Activated T-helper 1 cell treated with anti-CD3 and anti-CD28 coated beads, Interleukin-12 subunit alpha, Interleukin-12 subunit beta, Interleukin-2, Interleukin-4 antibody, amounts not matched to agents 30 ng/mL and 10 ng/mL and 1 ng/mL, durations not matched to agents 14 hours and 24 hours and 36 hours (primary cell): ENCODE data around the gene RRAS. TPM values are rescaled to one million over a fixed set of nuclear protein-coding genes. Genes with fewer than 3 reads are reported as not detected.

Experiments
- DNase-seq: peaks from one replicate; pipeline ENCODE4 v3.0.0; 2021; ENCODE audit warnings: low spot score
- H3K27ac Mint-ChIP-seq: one replicate; pipeline ENCODE4 v1.8.0; 2021; ENCODE audit warnings: mild to moderate bottlenecking, mixed read lengths
- H3K27me3 Mint-ChIP-seq: one replicate; pipeline ENCODE4 v1.8.0; 2022; ENCODE audit warnings: mild to moderate bottlenecking, moderate library complexity, mixed read lengths; ENCODE audit not compliant: insufficient read depth
- H3K36me3 Mint-ChIP-seq: one replicate; pipeline ENCODE4 v1.8.0; 2021; ENCODE audit warnings: low read depth, mixed read lengths
- H3K4me1 Mint-ChIP-seq: one replicate; pipeline ENCODE4 v1.8.0; 2021; ENCODE audit warnings: low read depth, mixed read lengths
- H3K4me3 Mint-ChIP-seq: one replicate; pipeline ENCODE4 v1.8.0; 2021; ENCODE audit warnings: mild to moderate bottlenecking, moderate library complexity, mixed read lengths
- H3K9me3 Mint-ChIP-seq: one replicate; pipeline ENCODE4 v1.8.0; 2021; ENCODE audit warnings: mixed read lengths
- intact Hi-C: fragments of 100-400 bp; cut with micrococcal nuclease; formaldehyde crosslinking; loops from one replicate; pipeline ENCODE4 v1.15.1; 2024
- total RNA-seq: library from RNA; stranded (reverse); gene quantifications from 2 replicates; pipeline ENCODE4 v1.2.3, GENCODE V29; 2022

RRAS gene
- total RNA-seq, 1 donor from 2014 or later: 4.7 TPM

GRCh38 chr19:49667473-49667872 is 27.5 kb upstream of the RRAS start:
- peaks cover 25% of the 10 kb centered on the region for H3K36me3 Mint-ChIP-seq
- no peaks in the 10 kb centered on the region for H3K9me3 Mint-ChIP-seq
- H3K27ac Mint-ChIP-seq: no peak overlapping the region
- DNase-seq: no peak
- intact Hi-C loops: no loop called here
- no peaks in the 10 kb centered on the region for H3K27me3 Mint-ChIP-seq
- peak overlapping the region; percentile 98 for H3K4me3 Mint-ChIP-seq
- peaks cover 39% of the 10 kb centered on the region for H3K4me1 Mint-ChIP-seq

GRCh38 chr19:49666120-49666444 is 26.1 kb upstream of the RRAS start:
- H3K36me3 Mint-ChIP-seq: peaks cover 22% of the 10 kb centered on the region
- H3K9me3 Mint-ChIP-seq: no peaks in the 10 kb centered on the region
- H3K27ac Mint-ChIP-seq: no peak overlapping the region
- DNase-seq: no peak
- no peaks in the 10 kb centered on the region for H3K27me3 Mint-ChIP-seq
- peak overlapping the region; percentile 98 for H3K4me3 Mint-ChIP-seq
- H3K4me1 Mint-ChIP-seq: peaks cover 32% of the 10 kb centered on the region
- intact Hi-C loops: no loop called here

- Mint-ChIP-seq H3K27me3 (no peaks in the 10 kb centered on the region), H3K4me3 (peak within 1 kb of the TSS; percentile 98), H3K27ac (peak within 1 kb of the TSS; percentile 93), H3K4me1 (peaks cover 32% of the 10 kb centered on the region), H3K9me3 (no peaks in the 10 kb centered on the region), H3K36me3 (peaks cover 23% of the 10 kb centered on the region)
- DNase-seq: peak; percentile 98
- intact Hi-C loops: loop anchor here (1.0 kb wide), 3 partner anchors 11 to 72 kb away; partner anchors contain the start of gene SCAF1
Observed at GRCh38 chr19:49665351-49666119, 25.6 kb upstream of the RRAS start, which contains the start of the genes BCL2L12 and IRF3. Gene BCL2L12, plus strand, starts transcription at chr19:49665933. Its CDS starts 760 bp downstream, at chr19:49666693. Gene IRF3, minus strand, starts transcription at chr19:49665857. Its CDS starts 1,019 bp downstream, at chr19:49664838.

DNA sequence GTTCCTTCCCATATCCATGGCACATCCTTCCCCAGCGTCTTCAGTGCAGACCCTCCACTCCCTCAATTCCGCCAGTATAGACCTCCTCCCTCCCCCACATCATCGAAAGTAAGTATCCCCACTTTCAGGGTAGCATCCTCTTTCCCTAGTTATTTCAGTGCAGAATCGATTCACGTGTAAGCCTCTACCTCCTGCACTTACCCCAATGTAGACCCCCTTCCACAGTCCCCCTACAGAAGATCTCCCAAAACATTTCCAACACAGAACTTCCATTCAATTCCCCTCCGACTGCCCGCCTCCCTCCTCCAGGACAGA is 25.1 kb upstream of the RRAS start:
- intact Hi-C loops: loop anchor here (1.0 kb wide), 3 partner anchors 11 to 72 kb away; partner anchors contain the start of gene SCAF1
- Mint-ChIP-seq H3K27me3 (no peaks in the 10 kb centered on the region), H3K27ac (peak overlapping the region; percentile 93), H3K4me3 (peak overlapping the region; percentile 98), H3K36me3 (peaks cover 28% of the 10 kb centered on the region), H3K4me1 (peaks cover 32% of the 10 kb centered on the region), H3K9me3 (no peaks in the 10 kb centered on the region)
- DNase-seq: no peak

DNA sequence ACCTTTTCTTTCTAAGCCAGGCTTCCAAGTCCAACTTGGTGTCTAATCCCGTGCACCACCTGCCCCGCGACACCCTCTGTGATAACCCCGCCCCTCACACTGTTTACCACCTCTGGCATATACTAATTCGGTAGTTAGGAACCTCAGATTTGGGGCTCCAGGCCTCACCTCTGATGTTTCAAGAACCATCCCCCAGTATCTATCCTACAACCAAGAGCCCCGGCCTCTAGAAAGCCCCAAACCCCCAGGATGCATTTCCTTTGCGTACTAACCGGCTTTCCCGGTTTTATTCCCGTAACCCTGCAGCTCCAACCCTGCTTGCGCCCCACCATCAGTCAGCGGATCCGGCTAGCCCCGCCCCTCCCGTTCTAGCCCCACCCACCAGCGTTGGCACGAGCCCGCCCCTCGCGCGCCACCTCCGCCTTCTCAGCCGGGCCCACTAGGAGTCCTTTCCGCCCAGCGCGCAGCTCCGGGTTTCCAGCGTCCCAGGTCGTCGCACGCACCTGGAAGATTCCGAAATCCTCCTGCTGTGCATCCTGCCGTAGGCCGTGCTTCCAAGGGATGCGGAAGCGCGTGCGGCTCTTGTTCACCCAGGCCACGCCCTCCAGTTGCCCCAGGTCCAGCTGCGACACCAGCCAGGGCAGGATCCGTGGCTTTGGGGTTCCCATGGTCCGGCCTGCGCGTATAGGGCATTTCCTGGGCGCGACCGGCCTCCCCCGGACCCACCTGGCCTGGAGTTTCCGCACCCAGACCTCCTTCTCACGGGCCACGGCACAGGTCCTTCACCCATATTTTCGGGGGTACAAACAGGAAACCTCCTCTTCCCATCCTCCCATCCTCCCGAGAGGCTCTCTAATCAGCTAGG is 24.5 kb upstream of the RRAS start:
- peaks cover 32% of the 10 kb centered on the region for H3K4me1 Mint-ChIP-seq
- peak overlapping the region; percentile 98 for H3K4me3 Mint-ChIP-seq
- intact Hi-C loops: loop anchor here (1.0 kb wide), 4 partner anchors 12 to 74 kb away; partner anchors contain the start of gene SCAF1
- H3K27ac Mint-ChIP-seq: peak overlapping the region; percentile 93
- no peaks in the 10 kb centered on the region for H3K9me3 Mint-ChIP-seq
- peak; percentile 77 for DNase-seq
- H3K27me3 Mint-ChIP-seq: no peaks in the 10 kb centered on the region
- peaks cover 27% of the 10 kb centered on the region for H3K36me3 Mint-ChIP-seq

DNA sequence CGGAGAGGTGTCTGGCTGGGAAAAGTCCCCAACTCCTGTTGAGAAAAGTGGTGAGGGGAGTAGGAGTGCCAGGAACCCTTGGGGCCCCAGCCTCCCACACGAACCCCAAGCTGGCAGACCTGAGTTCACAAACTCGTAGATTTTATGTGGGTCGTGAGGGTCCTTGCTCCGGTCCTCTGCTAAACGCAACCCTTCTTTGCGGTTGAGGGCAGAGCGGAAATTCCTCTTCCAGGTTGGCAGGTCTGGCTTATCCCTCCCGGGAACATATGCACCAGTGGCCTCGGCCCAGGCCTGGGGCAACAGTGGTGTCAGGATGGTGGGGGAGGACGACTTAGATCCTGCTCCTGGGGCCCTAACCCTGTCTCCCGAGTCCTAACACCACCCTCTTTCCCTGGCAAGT is 23.3 kb upstream of the RRAS start:
- no peak for DNase-seq
- Mint-ChIP-seq H3K4me3 (peak overlapping the region; percentile 98), H3K9me3 (no peaks in the 10 kb centered on the region), H3K4me1 (peaks cover 32% of the 10 kb centered on the region), H3K36me3 (peaks cover 27% of the 10 kb centered on the region), H3K27me3 (no peaks in the 10 kb centered on the region), H3K27ac (peak overlapping the region; percentile 23)
- intact Hi-C loops: no loop called here

GRCh38 chr19:49662011-49662410 is 22.1 kb upstream of the RRAS start:
- H3K27ac Mint-ChIP-seq: no peak overlapping the region
- no peak for DNase-seq
- H3K4me1 Mint-ChIP-seq: peaks cover 27% of the 10 kb centered on the region
- H3K9me3 Mint-ChIP-seq: no peaks in the 10 kb centered on the region
- H3K27me3 Mint-ChIP-seq: no peaks in the 10 kb centered on the region
- no peak overlapping the region for H3K4me3 Mint-ChIP-seq
- intact Hi-C loops: no loop called here
- H3K36me3 Mint-ChIP-seq: peaks cover 34% of the 10 kb centered on the region

DNA sequence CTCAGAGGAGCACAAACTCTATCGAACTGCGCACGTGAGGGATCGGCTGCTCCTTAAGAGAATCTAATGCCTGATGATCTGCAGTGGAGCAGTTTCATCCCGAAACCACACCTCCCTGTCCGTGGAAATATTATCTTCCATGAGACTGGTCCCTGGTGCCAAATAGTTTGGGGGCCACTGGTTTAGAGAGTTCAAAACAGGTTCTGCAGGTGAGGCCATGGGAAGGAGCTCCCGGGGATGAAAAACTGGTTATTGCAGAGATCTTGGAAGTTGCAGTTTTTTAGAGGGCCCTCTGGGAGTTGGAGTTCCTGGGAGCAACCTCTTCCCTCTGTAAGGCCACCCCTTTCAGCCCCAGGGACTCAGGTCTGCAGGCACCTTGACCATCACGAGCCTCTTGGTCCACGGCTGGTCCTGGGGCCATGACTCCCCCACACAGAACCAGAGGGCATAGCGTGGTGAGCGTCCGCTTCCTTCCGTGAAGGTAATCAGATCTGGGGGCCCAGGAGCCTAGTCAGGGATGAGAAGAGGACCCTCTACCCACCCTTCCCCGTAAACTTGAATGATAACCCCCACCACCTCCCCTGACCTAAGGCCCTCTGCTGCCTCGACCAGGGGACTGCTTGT is 20.5 kb upstream of the RRAS start:
- intact Hi-C loops: no loop called here
- no peak overlapping the region for H3K27ac Mint-ChIP-seq
- peaks cover 14% of the 10 kb centered on the region for H3K4me1 Mint-ChIP-seq

GRCh38 chr19:49658566-49659442 is 18.9 kb upstream of the RRAS start:
- Mint-ChIP-seq H3K9me3 (no peaks in the 10 kb centered on the region), H3K27ac (no peak overlapping the region), H3K27me3 (no peaks in the 10 kb centered on the region), H3K36me3 (peaks cover 38% of the 10 kb centered on the region), H3K4me3 (no peak overlapping the region), H3K4me1 (peaks cover under 1% of the 10 kb centered on the region)
- intact Hi-C loops: no loop called here
- DNase-seq: no peak

More for the DNA sequence above, 20.5 kb upstream of the RRAS start:
- DNase-seq: no peak
- H3K27me3 Mint-ChIP-seq: no peaks in the 10 kb centered on the region
- peaks cover 42% of the 10 kb centered on the region for H3K36me3 Mint-ChIP-seq
- H3K4me3 Mint-ChIP-seq: no peak overlapping the region
- no peaks in the 10 kb centered on the region for H3K9me3 Mint-ChIP-seq

- peaks cover 35% of the 10 kb centered on the region for H3K36me3 Mint-ChIP-seq
- H3K4me1 Mint-ChIP-seq: no peaks in the 10 kb centered on the region
- DNase-seq: no peak
- no peak overlapping the region for H3K27ac Mint-ChIP-seq
- H3K4me3 Mint-ChIP-seq: no peak overlapping the region
- no peaks in the 10 kb centered on the region for H3K27me3 Mint-ChIP-seq
- intact Hi-C loops: no loop called here
- no peaks in the 10 kb centered on the region for H3K9me3 Mint-ChIP-seq
Observed at GRCh38 chr19:49658139-49658517, 18.2 kb upstream of the RRAS start.

- Mint-ChIP-seq H3K4me1 (no peaks in the 10 kb centered on the region), H3K9me3 (no peaks in the 10 kb centered on the region), H3K27ac (peak overlapping the region; percentile 44), H3K36me3 (peaks cover 39% of the 10 kb centered on the region), H3K27me3 (no peaks in the 10 kb centered on the region), H3K4me3 (no peak overlapping the region)
- intact Hi-C loops: no loop called here
- DNase-seq: no peak
Observed at GRCh38 chr19:49657493-49658138, 17.7 kb upstream of the RRAS start.
